ENCODE data around the gene FAIM2. TPM values are rescaled to one million over a fixed set of nuclear protein-coding genes. Genes with fewer than 3 reads are reported as not detected.

FAIM2 gene
- total RNA-seq, 1 experiment from 2014 or later: 0.49 TPM

GRCh38 chr12:49903351-49903699 lies 375 bp downstream of the FAIM2 start:
- intact Hi-C loops (cut with micrococcal nuclease; ENCODE audit: unreplicated experiment): no loop called here
- H3K36me3 ChIP-seq (ENCODE audit: control insufficient read depth, insufficient read depth, low read length): no peaks in the 10 kb centered on the region
- H3K27me3 ChIP-seq (ENCODE audit: control insufficient read depth, insufficient read depth, low read length): no peaks in the 10 kb centered on the region
- CTCF ChIA-PET: no interaction called here
- no peak overlapping the region for H3K27ac ChIP-seq (ENCODE audit: low read length)
- H3K9me3 ChIP-seq (ENCODE audit: control insufficient read depth, insufficient read depth, low read depth, low read length): no peaks in the 10 kb centered on the region
- ATAC-seq (no peak), DNase-seq (ENCODE audit: low read depth, low spot score) (no peak)
- in situ Hi-C loops (cut with HindIII; ENCODE audit: low pct_unique_long_range_greater_than_20kb, low sequenced_read_pairs): no loop called here
- no peaks in the 10 kb centered on the region for H3K4me1 ChIP-seq (ENCODE audit: control insufficient read depth, insufficient read depth, low read length)
- BruUV-seq (replicated peaks): no TSS peak
- no peak for TF ChIP-seq TCF7L2 (IDR thresholded peaks at IDR 0.05; ENCODE audit: low read depth, low read length)
- no peak for TF ChIP-seq SIN3A (IDR thresholded peaks at IDR 0.05; ENCODE audit: borderline replicate concordance, insufficient read depth, low read depth, low read length)
- no peak for TF ChIP-seq CTCF (IDR thresholded peaks at IDR 0.05)
- no peak for TF ChIP-seq REST (IDR thresholded peaks at IDR 0.05; ENCODE audit: insufficient read depth in 1 of 2, low read depth in 2 of 2, low read length in 1 of 2)
- no peak for TF ChIP-seq POLR2AphosphoS5 (IDR thresholded peaks at IDR 0.05; ENCODE audit: low read depth, low read length)
- H3K4me3 ChIP-seq (ENCODE audit: low read depth in 2 of 2, low read length in 2 of 2): no peak overlapping the region; a peak in 1 of 4 replicates
- POLR2A ChIA-PET: no interaction called here

- H3K4me3 ChIP-seq (ENCODE audit: low read depth in 2 of 2, low read length in 2 of 2): no peak overlapping the region
- H3K4me1 ChIP-seq (ENCODE audit: control insufficient read depth, insufficient read depth, low read length): no peaks in the 10 kb centered on the region
- intact Hi-C loops (cut with micrococcal nuclease; ENCODE audit: unreplicated experiment) (no loop called here), in situ Hi-C loops (cut with HindIII; ENCODE audit: low pct_unique_long_range_greater_than_20kb, low sequenced_read_pairs) (no loop called here)
- BruUV-seq (replicated peaks): no TSS peak
- no peak for TF ChIP-seq CTCF (IDR thresholded peaks at IDR 0.05)
- no peak for TF ChIP-seq REST (IDR thresholded peaks at IDR 0.05; ENCODE audit: insufficient read depth in 1 of 2, low read depth in 2 of 2, low read length in 1 of 2)
- TF ChIP-seq POLR2AphosphoS5 (IDR thresholded peaks at IDR 0.05; ENCODE audit: low read depth, low read length): no peak
- TF ChIP-seq SIN3A (IDR thresholded peaks at IDR 0.05; ENCODE audit: borderline replicate concordance, insufficient read depth, low read depth, low read length): no peak
- no peak for TF ChIP-seq TCF7L2 (IDR thresholded peaks at IDR 0.05; ENCODE audit: low read depth, low read length)
- POLR2A ChIA-PET: no interaction called here
- no peaks in the 10 kb centered on the region for H3K36me3 ChIP-seq (ENCODE audit: control insufficient read depth, insufficient read depth, low read length)
- DNase-seq (ENCODE audit: low read depth, low spot score) (no peak), ATAC-seq (no peak)
- no peak overlapping the region for H3K27ac ChIP-seq (ENCODE audit: low read length)
- no peaks in the 10 kb centered on the region for H3K9me3 ChIP-seq (ENCODE audit: control insufficient read depth, insufficient read depth, low read depth, low read length)
- CTCF ChIA-PET: interaction anchor here (0.7 kb wide), 1 partner anchor 53 kb away, joined by 3 read pairs; no protein-coding TSS in a partner anchor
- no peaks in the 10 kb centered on the region for H3K27me3 ChIP-seq (ENCODE audit: control insufficient read depth, insufficient read depth, low read length)
These were observed 1.0 kb downstream of the FAIM2 start for GRCh38 chr12:49902399-49903350.

Data from Panc1 (cell line).